ENCODE measurements around the gene NCKAP5L. TPM values are rescaled to one million over a fixed set of nuclear protein-coding genes. Genes with fewer than 3 reads are reported as not detected.

The NCKAP5L gene
- total RNA-seq, 3 donors from 2014 or later (not counting 1 experiment from before 2014, with no cell fraction given) = 16.7 to 19.3 (median 16.8) TPM

DNA sequence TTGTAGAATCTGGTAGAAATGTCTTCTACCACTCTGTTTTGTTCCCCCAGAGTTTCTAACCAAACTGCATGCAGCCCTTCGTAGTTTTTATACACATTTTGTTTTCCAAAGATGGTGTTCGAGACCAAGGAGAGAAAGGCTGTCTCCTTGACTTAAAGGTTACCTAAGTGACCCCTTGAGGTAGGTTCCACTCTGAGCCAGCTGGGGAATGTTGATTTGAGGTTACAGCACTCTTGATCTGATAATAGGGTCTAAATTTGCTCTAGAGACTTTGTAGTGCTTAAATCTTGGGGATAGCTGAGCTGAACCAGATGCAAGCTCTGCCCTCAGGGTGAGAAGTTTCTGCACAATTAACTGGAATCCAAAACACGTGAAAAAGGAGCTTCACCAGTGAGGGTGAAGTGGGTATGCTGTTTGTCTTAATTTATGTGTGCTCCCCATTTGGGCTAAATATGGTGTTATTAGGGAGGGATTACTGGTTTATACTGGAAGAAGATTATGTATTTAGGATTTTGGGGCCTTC, 83.8 kb downstream of the NCKAP5L start:
- intact Hi-C loops (cut with micrococcal nuclease) = loop anchor here (5.0 kb wide), 1 partner anchor 368 kb away; the partner anchor contains the start of gene COX14
- no peaks in the 10 kb centered on the region for H3K9me3 ChIP-seq (ENCODE audit: control insufficient read depth, insufficient read depth, low read length)
- peak overlapping the region; percentile 43 for H3K4me3 Mint-ChIP-seq
- no peaks in the 10 kb centered on the region for H3K36me3 Mint-ChIP-seq
- ATAC-seq (no peak), DNase-seq (no peak)
- TF ChIP-seq, protein P1, sequence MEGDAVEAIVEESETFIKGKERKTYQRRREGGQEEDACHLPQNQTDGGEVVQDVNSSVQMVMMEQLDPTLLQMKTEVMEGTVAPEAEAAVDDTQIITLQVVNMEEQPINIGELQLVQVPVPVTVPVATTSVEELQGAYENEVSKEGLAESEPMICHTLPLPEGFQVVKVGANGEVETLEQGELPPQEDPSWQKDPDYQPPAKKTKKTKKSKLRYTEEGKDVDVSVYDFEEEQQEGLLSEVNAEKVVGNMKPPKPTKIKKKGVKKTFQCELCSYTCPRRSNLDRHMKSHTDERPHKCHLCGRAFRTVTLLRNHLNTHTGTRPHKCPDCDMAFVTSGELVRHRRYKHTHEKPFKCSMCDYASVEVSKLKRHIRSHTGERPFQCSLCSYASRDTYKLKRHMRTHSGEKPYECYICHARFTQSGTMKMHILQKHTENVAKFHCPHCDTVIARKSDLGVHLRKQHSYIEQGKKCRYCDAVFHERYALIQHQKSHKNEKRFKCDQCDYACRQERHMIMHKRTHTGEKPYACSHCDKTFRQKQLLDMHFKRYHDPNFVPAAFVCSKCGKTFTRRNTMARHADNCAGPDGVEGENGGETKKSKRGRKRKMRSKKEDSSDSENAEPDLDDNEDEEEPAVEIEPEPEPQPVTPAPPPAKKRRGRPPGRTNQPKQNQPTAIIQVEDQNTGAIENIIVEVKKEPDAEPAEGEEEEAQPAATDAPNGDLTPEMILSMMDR (IDR thresholded peaks at IDR 0.05) = no peak
- H3K4me1 ChIP-seq (ENCODE audit: control insufficient read depth, insufficient read depth, low read length) = peaks cover 42% of the 10 kb centered on the region
- H3K4me3 ChIP-seq (ENCODE audit: low read length) = no peak overlapping the region
- H3K27ac ChIP-seq (ENCODE audit: low read length) = peak overlapping the region; percentile 37
- no peaks in the 10 kb centered on the region for H3K9me3 Mint-ChIP-seq
- peaks cover 11% of the 10 kb centered on the region for H3K36me3 ChIP-seq (ENCODE audit: control insufficient read depth, insufficient read depth, low read length)
- H3K27ac Mint-ChIP-seq = peak overlapping the region; percentile 98 to 100
- no peaks in the 10 kb centered on the region for H3K27me3 ChIP-seq (ENCODE audit: control insufficient read depth, insufficient read depth, low read length)
- peaks cover 57 to 65% of the 10 kb centered on the region in 2 donors for H3K4me1 Mint-ChIP-seq
- peaks cover 0 to 3% of the 10 kb centered on the region in 2 donors for H3K27me3 Mint-ChIP-seq (ENCODE audit: low read depth in 2 of 2)
- 81% methylated on average over 3 of the region's 3 CpGs for WGBS (ENCODE audit: insufficient coverage)

DNA sequence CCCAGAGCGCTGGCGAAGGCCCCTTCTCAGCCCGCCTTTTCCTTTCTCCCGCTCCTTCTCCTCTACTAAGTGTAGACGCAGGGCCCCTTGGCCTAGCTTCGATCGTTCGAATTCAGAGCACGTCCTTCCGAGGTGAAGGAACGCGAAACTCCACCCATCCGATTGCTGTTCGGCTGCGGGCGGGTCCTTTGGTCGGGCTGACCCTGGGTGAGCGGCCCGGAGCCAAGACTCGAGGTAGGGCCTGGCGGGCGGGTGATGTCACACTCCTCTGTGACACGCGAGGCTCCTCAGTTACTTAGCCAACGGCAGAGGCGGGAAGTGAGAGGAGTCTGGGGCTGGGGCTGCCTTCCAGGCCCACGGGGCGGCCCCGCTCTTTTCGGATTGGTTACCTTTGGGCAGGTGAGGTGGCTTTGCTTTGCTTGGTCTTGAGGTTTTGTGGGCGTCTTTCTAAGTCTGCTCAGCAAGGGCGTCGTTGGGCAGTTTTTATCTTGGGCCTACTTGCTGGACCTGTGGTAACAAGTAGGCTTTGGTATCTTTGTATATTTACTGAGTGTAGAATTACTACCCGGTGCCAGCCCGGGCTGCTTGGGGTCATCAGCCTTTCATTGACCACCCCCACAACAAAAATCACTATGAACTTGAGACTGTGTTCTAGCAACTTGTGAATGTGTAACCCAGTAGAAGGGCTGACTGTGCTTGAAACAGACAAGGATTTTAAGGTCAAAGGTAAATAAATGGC, 86.2 kb downstream of the NCKAP5L start:
- H3K9me3 Mint-ChIP-seq = no peaks in the 10 kb centered on the region
- Histone ChIP-seq H3K27ac (ENCODE audit: low read length) (peak overlapping the region; percentile 89), H3K27me3 (ENCODE audit: control insufficient read depth, insufficient read depth, low read length) (no peaks in the 10 kb centered on the region), H3K4me1 (ENCODE audit: control insufficient read depth, insufficient read depth, low read length) (peaks cover 31% of the 10 kb centered on the region), H3K36me3 (ENCODE audit: control insufficient read depth, insufficient read depth, low read length) (peaks cover 7% of the 10 kb centered on the region), H3K9me3 (ENCODE audit: control insufficient read depth, insufficient read depth, low read length) (no peaks in the 10 kb centered on the region), H3K4me3 (ENCODE audit: low read length) (peak overlapping the region; percentile 57)
- DNase-seq (peak; percentile 85 to 94), ATAC-seq (peak; percentile 64 to 82 (median 69))
- peak overlapping the region; percentile 96 for H3K4me3 Mint-ChIP-seq
- peaks cover 50 to 52% of the 10 kb centered on the region in 2 donors for H3K4me1 Mint-ChIP-seq
- H3K36me3 Mint-ChIP-seq = no peaks in the 10 kb centered on the region
- peak overlapping the region; percentile 98 to 100 for H3K27ac Mint-ChIP-seq
- WGBS (ENCODE audit: insufficient coverage) = 0% methylated on average over 33 of the region's 35 CpGs
- peaks cover 0 to 4% of the 10 kb centered on the region in 2 donors for H3K27me3 Mint-ChIP-seq (ENCODE audit: low read depth in 2 of 2)
- TF ChIP-seq, protein P1 (IDR thresholded peaks at IDR 0.05) = no peak
- intact Hi-C loops (cut with micrococcal nuclease) = loop anchor here (1.0 to 5.0 kb wide), 7 partner anchors 21 to 370 kb away; partner anchors contain the start of genes BCDIN3D, COX14, FMNL3 and NCKAP5L

Other genes with a start within 250 kb of the NCKAP5L start
- gene FAM186B, start 222.8 kb downstream of the NCKAP5L start, total RNA-seq = under 1 TPM; 0.56 to 0.85 (median 0.77) TPM
- gene PRPF40B, start 204.9 kb downstream of the NCKAP5L start, total RNA-seq = 1 to 10 TPM; 5.6 to 6.8 (median 5.9) TPM
- gene FMNL3, start 121.0 kb downstream of the NCKAP5L start, total RNA-seq = 10 to 100 TPM; 54.2 to 82.6 (median 58.7) TPM
- 100 to 1,000 TPM; 326 to 375 (median 366) TPM for gene TMBIM6, start 86.9 kb downstream of the NCKAP5L start, total RNA-seq
- 1 to 10 TPM; 4.0 to 6.0 (median 4.4) TPM for gene BCDIN3D, start 14.7 kb upstream of the NCKAP5L start, total RNA-seq
- gene FAIM2, start 75.5 kb upstream of the NCKAP5L start, total RNA-seq = under 1 TPM in 2 of 3 donors, not detected in 1; 0.09 to 0.57 TPM
- not detected for gene AQP2, start 122.3 kb upstream of the NCKAP5L start, total RNA-seq
- not detected for gene AQP5, start 133.5 kb upstream of the NCKAP5L start, total RNA-seq
- not detected for gene AQP6, start 144.5 kb upstream of the NCKAP5L start, total RNA-seq
- 10 to 100 TPM in 1 of 3 donors, 1 to 10 TPM in 2; 6.1 to 11.6 (median 8.7) TPM for gene RACGAP1, start 197.1 kb upstream of the NCKAP5L start, total RNA-seq
- under 1 TPM in 1 of 3 donors, not detected in 2; 0.21 TPM for gene ASIC1, start 229.2 kb upstream of the NCKAP5L start, total RNA-seq